ENCODE measurements around the gene KLHL17. TPM values are rescaled to one million over a fixed set of nuclear protein-coding genes. Genes with fewer than 3 reads are reported as not detected.
A peak's percentile ranks its signal among the peaks of the same experiment; 100 is the strongest.

Gene KLHL17
- total and polyA plus RNA-seq, 10 of the 15 experiments (the other 5 are each of a cell fraction or from before 2014, with no cell fraction given), result 0.03 to 30.6 (median 5.3) TPM

DNA sequence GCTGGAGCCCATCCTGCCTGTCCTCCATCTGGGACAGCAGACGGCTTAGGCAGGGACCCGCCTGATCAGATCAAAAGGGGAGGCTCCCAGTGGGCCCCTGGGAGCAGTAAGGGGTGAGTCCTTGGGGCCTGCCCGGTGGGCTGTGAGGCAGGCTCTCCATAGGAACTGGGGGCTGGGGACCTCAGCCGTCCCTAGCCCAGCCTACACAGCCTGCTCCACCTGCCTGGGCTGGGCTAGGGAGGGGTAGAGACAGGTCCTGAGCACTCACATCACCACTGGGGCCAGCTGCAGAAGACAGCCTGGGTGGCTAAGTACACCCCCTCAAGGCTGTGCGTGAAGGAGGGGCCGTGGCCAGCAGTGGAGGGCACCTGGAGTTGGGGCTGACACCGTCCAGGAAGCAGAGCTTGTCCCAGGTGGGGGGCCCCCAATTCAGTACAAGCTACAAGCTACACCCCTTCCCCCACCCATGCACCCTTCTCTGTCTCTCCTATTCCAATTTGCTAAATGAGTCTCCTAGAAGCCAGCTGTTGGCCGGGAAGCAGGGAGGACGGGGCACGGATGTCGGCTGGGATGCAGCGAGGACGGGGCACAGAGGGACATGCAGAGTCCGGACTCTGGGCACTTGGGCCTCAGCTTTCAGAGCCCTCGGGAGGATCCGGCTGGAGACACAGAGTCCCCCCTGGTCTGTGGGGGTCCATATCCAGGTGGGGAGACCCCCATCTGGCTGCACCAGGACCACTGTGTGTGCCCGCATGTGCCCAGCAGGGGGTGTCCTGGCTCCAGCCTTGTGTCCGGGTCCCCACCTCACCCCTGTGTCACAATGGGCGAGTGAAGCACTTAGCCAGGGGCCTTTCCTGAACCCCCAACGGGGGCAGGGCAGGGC is 54.7 kb downstream of the KLHL17 start (continued):
- TF ChIP-seq, protein P1, sequence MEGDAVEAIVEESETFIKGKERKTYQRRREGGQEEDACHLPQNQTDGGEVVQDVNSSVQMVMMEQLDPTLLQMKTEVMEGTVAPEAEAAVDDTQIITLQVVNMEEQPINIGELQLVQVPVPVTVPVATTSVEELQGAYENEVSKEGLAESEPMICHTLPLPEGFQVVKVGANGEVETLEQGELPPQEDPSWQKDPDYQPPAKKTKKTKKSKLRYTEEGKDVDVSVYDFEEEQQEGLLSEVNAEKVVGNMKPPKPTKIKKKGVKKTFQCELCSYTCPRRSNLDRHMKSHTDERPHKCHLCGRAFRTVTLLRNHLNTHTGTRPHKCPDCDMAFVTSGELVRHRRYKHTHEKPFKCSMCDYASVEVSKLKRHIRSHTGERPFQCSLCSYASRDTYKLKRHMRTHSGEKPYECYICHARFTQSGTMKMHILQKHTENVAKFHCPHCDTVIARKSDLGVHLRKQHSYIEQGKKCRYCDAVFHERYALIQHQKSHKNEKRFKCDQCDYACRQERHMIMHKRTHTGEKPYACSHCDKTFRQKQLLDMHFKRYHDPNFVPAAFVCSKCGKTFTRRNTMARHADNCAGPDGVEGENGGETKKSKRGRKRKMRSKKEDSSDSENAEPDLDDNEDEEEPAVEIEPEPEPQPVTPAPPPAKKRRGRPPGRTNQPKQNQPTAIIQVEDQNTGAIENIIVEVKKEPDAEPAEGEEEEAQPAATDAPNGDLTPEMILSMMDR (IDR thresholded peaks at IDR 0.05 in 2 of 3, conservative IDR thresholded peaks at IDR 0.05 in 1 of 3; ENCODE audit: control insufficient read depth in 2 of 3, extremely low read depth in 1 of 3, insufficient read depth in 1 of 3, low read depth in 3 of 3, low read length in 3 of 3), result peak; percentile 38 to 48 (median 45); a peak in 5 of 6 replicates
- no peak for TF ChIP-seq EED (IDR thresholded peaks at IDR 0.05; ENCODE audit: low read depth)
- TF ChIP-seq KAT2A (conservative IDR thresholded peaks at IDR 0.05; ENCODE audit: control insufficient read depth, low read depth, low read length), result no peak
- peak; percentile 77; the same call in 1 of the 2 replicates for TF ChIP-seq POLR2AphosphoS5 (IDR thresholded peaks at IDR 0.05; ENCODE audit: low read length)
- no peak for TF ChIP-seq STAT1 (conservative IDR thresholded peaks at IDR 0.05)
- TF ChIP-seq, protein P2, sequence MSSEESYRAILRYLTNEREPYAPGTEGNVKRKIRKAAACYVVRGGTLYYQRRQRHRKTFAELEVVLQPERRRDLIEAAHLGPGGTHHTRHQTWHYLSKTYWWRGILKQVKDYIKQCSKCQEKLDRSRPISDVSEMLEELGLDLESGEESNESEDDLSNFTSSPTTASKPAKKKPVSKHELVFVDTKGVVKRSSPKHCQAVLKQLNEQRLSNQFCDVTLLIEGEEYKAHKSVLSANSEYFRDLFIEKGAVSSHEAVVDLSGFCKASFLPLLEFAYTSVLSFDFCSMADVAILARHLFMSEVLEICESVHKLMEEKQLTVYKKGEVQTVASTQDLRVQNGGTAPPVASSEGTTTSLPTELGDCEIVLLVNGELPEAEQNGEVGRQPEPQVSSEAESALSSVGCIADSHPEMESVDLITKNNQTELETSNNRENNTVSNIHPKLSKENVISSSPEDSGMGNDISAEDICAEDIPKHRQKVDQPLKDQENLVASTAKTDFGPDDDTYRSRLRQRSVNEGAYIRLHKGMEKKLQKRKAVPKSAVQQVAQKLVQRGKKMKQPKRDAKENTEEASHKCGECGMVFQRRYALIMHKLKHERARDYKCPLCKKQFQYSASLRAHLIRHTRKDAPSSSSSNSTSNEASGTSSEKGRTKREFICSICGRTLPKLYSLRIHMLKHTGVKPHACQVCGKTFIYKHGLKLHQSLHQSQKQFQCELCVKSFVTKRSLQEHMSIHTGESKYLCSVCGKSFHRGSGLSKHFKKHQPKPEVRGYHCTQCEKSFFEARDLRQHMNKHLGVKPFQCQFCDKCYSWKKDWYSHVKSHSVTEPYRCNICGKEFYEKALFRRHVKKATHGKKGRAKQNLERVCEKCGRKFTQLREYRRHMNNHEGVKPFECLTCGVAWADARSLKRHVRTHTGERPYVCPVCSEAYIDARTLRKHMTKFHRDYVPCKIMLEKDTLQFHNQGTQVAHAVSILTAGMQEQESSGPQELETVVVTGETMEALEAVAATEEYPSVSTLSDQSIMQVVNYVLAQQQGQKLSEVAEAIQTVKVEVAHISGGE (CRISPR knock-in tag; IDR thresholded peaks at IDR 0.05), result no peak
- no peak for TF ChIP-seq NFIC (IDR thresholded peaks at IDR 0.05; ENCODE audit: low read depth, low read length)
- no peak for TF ChIP-seq ESRRA (IDR thresholded peaks at IDR 0.05; ENCODE audit: low read length)
- TF ChIP-seq, protein P3, sequence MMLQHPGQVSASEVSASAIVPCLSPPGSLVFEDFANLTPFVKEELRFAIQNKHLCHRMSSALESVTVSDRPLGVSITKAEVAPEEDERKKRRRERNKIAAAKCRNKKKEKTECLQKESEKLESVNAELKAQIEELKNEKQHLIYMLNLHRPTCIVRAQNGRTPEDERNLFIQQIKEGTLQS (IDR thresholded peaks at IDR 0.05; ENCODE audit: borderline replicate concordance, extremely low read depth, low read depth, low read length), result no peak
- no peak for TF ChIP-seq MEF2A (IDR thresholded peaks at IDR 0.05; ENCODE audit: insufficient read depth, low read depth, low read length)
- TF ChIP-seq, protein P4, sequence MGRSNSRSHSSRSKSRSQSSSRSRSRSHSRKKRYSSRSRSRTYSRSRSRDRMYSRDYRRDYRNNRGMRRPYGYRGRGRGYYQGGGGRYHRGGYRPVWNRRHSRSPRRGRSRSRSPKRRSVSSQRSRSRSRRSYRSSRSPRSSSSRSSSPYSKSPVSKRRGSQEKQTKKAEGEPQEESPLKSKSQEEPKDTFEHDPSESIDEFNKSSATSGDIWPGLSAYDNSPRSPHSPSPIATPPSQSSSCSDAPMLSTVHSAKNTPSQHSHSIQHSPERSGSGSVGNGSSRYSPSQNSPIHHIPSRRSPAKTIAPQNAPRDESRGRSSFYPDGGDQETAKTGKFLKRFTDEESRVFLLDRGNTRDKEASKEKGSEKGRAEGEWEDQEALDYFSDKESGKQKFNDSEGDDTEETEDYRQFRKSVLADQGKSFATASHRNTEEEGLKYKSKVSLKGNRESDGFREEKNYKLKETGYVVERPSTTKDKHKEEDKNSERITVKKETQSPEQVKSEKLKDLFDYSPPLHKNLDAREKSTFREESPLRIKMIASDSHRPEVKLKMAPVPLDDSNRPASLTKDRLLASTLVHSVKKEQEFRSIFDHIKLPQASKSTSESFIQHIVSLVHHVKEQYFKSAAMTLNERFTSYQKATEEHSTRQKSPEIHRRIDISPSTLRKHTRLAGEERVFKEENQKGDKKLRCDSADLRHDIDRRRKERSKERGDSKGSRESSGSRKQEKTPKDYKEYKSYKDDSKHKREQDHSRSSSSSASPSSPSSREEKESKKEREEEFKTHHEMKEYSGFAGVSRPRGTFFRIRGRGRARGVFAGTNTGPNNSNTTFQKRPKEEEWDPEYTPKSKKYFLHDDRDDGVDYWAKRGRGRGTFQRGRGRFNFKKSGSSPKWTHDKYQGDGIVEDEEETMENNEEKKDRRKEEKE (IDR thresholded peaks at IDR 0.05), result no peak
- TF ChIP-seq SPI1 (IDR thresholded peaks at IDR 0.05; ENCODE audit: borderline replicate concordance, insufficient read depth, low read depth, low read length), result no peak
- TF ChIP-seq CHD4 (IDR thresholded peaks at IDR 0.05), result no peak
- no peak for TF ChIP-seq RB1 (IDR thresholded peaks at IDR 0.05; ENCODE audit: borderline replicate concordance)
- no peak for TF ChIP-seq YBX1 (IDR thresholded peaks at IDR 0.05)
- no peak for TF ChIP-seq FOXM1 (IDR thresholded peaks at IDR 0.05; ENCODE audit: low read depth, low read length)
- no peak for TF ChIP-seq NR2F1 (conservative IDR thresholded peaks at IDR 0.05)
